ENCODE measurements around the gene TMCO4.

TMCO4 gene

GRCh38 chr1:19680644-19681043 lies 119.1 kb downstream of the TMCO4 start:
- DNase-seq, result no peak

GRCh38 chr1:19679691-19680090 lies 120.0 kb downstream of the TMCO4 start:
- no peak for DNase-seq

- DNase-seq, result no peak
These were observed 120.7 kb downstream of the TMCO4 start for GRCh38 chr1:19678931-19679453.

GRCh38 chr1:19678493-19678892 lies 121.2 kb downstream of the TMCO4 start:
- DNase-seq, result no peak

GRCh38 chr1:19676438-19676922 lies 123.2 kb downstream of the TMCO4 start:
- DNase-seq, result no peak

- DNase-seq, result no peak
These were observed 123.9 kb downstream of the TMCO4 start for GRCh38 chr1:19675797-19676196.

GRCh38 chr1:19672237-19672636 lies 127.5 kb downstream of the TMCO4 start:
- DNase-seq, result no peak

- no peak for DNase-seq
These were observed 128.9 kb downstream of the TMCO4 start for GRCh38 chr1:19670787-19671186.

- DNase-seq, result no peak
These were observed 130.8 kb downstream of the TMCO4 start for GRCh38 chr1:19668888-19669287.

GRCh38 chr1:19665496-19666465 lies 133.9 kb downstream of the TMCO4 start:
- no peak for DNase-seq

GRCh38 chr1:19665186-19665495 lies 134.6 kb downstream of the TMCO4 start:
- no peak for DNase-seq

GRCh38 chr1:19664453-19665185 lies 135.1 kb downstream of the TMCO4 start, which contains the start of gene HTR6:
TSS of gene HTR6 (plus strand) at chr1:19664875. CDS start at chr1:19665754, 879 bp downstream.
- DNase-seq, result no peak

- DNase-seq, result no peak
These were observed 137.4 kb downstream of the TMCO4 start for GRCh38 chr1:19662313-19662712.

GRCh38 chr1:19661721-19662228 lies 137.9 kb downstream of the TMCO4 start:
- DNase-seq, result no peak

- DNase-seq, result no peak
These were observed 141.5 kb downstream of the TMCO4 start for GRCh38 chr1:19658186-19658585.

- no peak for DNase-seq
These were observed 142.2 kb downstream of the TMCO4 start for GRCh38 chr1:19657511-19657910.

GRCh38 chr1:19656780-19657466 lies 142.8 kb downstream of the TMCO4 start:
- no peak for DNase-seq

GRCh38 chr1:19656134-19656779 lies 143.5 kb downstream of the TMCO4 start:
- no peak for DNase-seq

- DNase-seq, result no peak
These were observed 144.0 kb downstream of the TMCO4 start for GRCh38 chr1:19655718-19656080.

- no peak for DNase-seq
These were observed 144.6 kb downstream of the TMCO4 start for GRCh38 chr1:19654886-19655717.

- no peak for DNase-seq
These were observed 145.3 kb downstream of the TMCO4 start for GRCh38 chr1:19654386-19654785.

All from NK-92 treated with Interleukin-12 subunit alpha and Interleukin-12 subunit beta, amount 100 ng/mL, for 24 hours (cell line).